ENCODE results near the gene MEDAG. TPM values are rescaled to one million over a fixed set of nuclear protein-coding genes. Genes with fewer than 3 reads are reported as not detected.

MEDAG gene
- total and polyA plus RNA-seq, 10 donors, result 0.16 to 2.7 (median 0.46) TPM; not detected in 3

DNA sequence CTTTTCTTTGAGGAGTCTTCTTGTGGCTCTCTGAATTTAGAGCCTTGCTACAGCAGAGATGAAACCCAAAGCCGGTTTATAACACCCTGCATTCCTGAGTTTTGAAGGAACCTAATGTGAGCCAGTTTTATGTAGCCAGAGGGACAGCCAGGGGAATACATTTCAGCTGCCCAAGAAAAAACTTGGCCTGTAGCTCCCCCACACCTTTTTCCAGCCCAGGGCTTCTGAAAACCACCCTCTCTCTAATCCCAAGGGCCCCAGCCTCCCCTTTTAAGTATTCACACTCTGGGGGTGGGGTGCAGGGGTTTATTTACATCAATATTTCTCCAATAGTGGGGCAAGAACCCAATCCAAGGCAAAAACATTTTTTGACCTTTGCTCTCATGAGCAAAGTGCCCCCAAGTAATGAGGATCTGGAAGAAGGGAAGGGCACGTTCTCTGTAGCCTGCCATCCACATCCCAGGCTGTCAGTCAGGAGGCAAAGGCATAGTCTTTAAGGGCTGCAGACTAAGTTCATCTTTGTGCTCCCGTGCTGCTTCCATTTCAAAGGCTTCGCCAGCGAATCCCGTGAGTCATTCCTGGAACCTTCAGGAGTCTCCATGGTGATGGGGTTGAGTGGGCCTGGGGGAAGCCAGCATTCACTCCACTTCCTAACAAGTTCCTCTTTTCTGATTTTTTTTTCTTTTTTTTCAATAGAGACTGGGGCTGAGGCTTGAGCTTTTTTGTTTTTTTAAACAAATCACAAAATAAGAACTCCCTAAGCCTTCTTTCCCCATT is 33.2 kb upstream of the MEDAG start:
- no peak for DNase-seq

DNA sequence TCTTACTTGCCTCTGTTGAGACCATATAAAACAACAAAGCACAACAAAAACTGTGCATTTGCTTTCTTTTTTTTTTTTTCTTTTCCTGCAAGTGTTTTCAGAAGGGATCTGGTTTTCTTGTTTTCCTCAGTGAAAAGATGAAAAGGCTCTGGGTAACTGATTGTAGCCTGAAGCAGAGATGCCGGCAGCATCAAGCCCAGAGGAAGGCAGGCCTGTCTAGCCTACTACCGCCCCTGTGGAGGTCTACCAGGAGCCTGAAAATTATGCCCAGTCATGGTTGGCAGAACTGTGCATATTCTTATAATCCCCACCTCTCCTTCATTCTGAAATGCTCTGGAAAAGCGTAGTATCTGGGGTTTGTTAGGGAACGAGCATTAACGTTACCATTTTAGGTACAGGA is 32.6 kb upstream of the MEDAG start:
- H3K36me3 ChIP-seq, result no peaks in the 10 kb centered on the region
- H3K4me1 ChIP-seq, result peaks cover 0 to 11% (median 0%) of the 10 kb centered on the region in 6 donors
- 51 to 69% (median 65%) methylated on average over 5 of the region's 5 CpGs for WGBS, 5 donors
- no peaks in the 10 kb centered on the region for H3K27me3 ChIP-seq (replicated peaks in 1 of 7)
- no peak overlapping the region for H3K27ac ChIP-seq
- no peak overlapping the region for H3K4me3 ChIP-seq
- DNase-seq, result no peak
- intact Hi-C loops (cut with DNase I; ENCODE audit: low total_unique reads), result no loop called here
- TF ChIP-seq, protein P1, sequence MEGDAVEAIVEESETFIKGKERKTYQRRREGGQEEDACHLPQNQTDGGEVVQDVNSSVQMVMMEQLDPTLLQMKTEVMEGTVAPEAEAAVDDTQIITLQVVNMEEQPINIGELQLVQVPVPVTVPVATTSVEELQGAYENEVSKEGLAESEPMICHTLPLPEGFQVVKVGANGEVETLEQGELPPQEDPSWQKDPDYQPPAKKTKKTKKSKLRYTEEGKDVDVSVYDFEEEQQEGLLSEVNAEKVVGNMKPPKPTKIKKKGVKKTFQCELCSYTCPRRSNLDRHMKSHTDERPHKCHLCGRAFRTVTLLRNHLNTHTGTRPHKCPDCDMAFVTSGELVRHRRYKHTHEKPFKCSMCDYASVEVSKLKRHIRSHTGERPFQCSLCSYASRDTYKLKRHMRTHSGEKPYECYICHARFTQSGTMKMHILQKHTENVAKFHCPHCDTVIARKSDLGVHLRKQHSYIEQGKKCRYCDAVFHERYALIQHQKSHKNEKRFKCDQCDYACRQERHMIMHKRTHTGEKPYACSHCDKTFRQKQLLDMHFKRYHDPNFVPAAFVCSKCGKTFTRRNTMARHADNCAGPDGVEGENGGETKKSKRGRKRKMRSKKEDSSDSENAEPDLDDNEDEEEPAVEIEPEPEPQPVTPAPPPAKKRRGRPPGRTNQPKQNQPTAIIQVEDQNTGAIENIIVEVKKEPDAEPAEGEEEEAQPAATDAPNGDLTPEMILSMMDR (IDR thresholded peaks at IDR 0.05 in 8 of 11, conservative IDR thresholded peaks at IDR 0.05 in 3 of 11), result no peak
- no peaks in the 10 kb centered on the region for H3K9me3 ChIP-seq

More for the DNA sequence above, 33.2 kb upstream of the MEDAG start:
- Histone ChIP-seq H3K27me3 (replicated peaks in 1 of 7) (no peaks in the 10 kb centered on the region), H3K4me3 (no peak overlapping the region), H3K36me3 (no peaks in the 10 kb centered on the region), H3K9me3 (no peaks in the 10 kb centered on the region), H3K27ac (no peak overlapping the region), H3K4me1 (peaks cover 0 to 11% (median 0%) of the 10 kb centered on the region in 6 donors)
- intact Hi-C loops (cut with DNase I; ENCODE audit: low total_unique reads), result no loop called here
- 37 to 44% (median 39%) methylated on average over 6 of the region's 6 CpGs for WGBS, 5 donors
- TF ChIP-seq POLR2A (IDR thresholded peaks at IDR 0.05) (no peak), POLR2AphosphoS5 (IDR thresholded peaks at IDR 0.05) (no peak)
- TF ChIP-seq, protein P1 (IDR thresholded peaks at IDR 0.05 in 8 of 11, conservative IDR thresholded peaks at IDR 0.05 in 3 of 11), result no peak

GRCh38 chr13:30874111-30874510 is 32.0 kb upstream of the MEDAG start:
- H3K27me3 ChIP-seq (replicated peaks in 1 of 7), result no peaks in the 10 kb centered on the region
- no peak for DNase-seq
- H3K4me1 ChIP-seq, result peaks cover 0 to 11% (median 0%) of the 10 kb centered on the region in 6 donors
- no peak overlapping the region for H3K27ac ChIP-seq
- 68 to 84% (median 76%) methylated on average over 6 of the region's 6 CpGs for WGBS, 5 donors
- H3K9me3 ChIP-seq, result no peaks in the 10 kb centered on the region
- intact Hi-C loops (cut with DNase I; ENCODE audit: low total_unique reads), result no loop called here
- no peaks in the 10 kb centered on the region for H3K36me3 ChIP-seq
- H3K4me3 ChIP-seq, result no peak overlapping the region
- TF ChIP-seq, protein P1 (IDR thresholded peaks at IDR 0.05 in 8 of 11, conservative IDR thresholded peaks at IDR 0.05 in 3 of 11), result no peak
- no peak for TF ChIP-seq POLR2AphosphoS5 (IDR thresholded peaks at IDR 0.05)
- no peak for TF ChIP-seq POLR2A (IDR thresholded peaks at IDR 0.05)

- no peak for DNase-seq
- intact Hi-C loops (cut with DNase I; ENCODE audit: low total_unique reads), result no loop called here
- H3K27me3 ChIP-seq (replicated peaks in 1 of 7), result peaks cover 0 to 2% (median 0%) of the 10 kb centered on the region in 7 donors
- no peak for TF ChIP-seq POLR2AphosphoS5 (IDR thresholded peaks at IDR 0.05)
- peaks cover 0 to 8% (median 0%) of the 10 kb centered on the region in 6 donors for H3K4me1 ChIP-seq
- WGBS, 5 donors, result 80 to 97% (median 91%) methylated on average over 6 of the region's 6 CpGs
- no peaks in the 10 kb centered on the region for H3K36me3 ChIP-seq
- H3K27ac ChIP-seq, result no peak overlapping the region
- H3K9me3 ChIP-seq, result no peaks in the 10 kb centered on the region
- no peak overlapping the region for H3K4me3 ChIP-seq
Measured at GRCh38 chr13:30874561-30874960, 31.5 kb upstream of the MEDAG start.
